ENCODE data around the gene GLB1L2.

DNA sequence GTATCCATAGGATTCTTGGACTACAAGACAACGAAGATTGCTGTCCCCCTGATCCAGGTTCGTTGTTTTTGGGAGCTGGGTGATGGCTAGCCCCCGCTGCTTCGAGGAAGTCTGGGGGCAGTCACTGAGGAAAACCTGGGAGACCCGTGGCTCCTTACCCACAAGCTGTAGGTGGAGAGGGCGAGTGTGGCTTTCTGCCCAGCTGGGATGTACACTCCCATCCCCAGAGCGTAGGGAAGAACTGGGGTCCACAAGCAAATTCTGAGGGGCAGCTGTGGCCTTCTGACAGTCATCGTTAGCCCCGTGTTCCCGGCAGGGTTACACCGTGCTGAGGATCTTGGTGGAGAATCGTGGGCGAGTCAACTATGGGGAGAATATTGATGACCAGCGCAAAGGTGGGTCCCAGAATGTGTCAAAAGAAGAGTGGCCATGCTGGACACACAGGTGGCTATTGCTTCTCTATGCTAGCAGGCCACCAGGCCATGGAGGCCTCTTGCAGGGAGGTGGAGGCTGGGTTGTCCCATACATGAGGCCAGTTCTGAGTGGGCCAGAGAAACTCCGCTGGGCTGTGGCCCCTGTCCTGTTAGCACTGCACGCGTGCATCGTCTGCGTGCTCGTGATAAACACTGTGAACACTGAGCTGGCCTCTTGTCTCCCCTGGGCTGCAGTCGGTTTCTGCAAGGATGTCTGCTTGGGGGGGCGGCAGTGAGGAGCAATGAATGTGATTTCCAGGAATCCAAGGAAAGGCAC lies 39.8 kb downstream of the GLB1L2 start:
- TF ChIP-seq FOXK2 (IDR thresholded peaks at IDR 0.05) (no peak), L3MBTL2 (conservative IDR thresholded peaks at IDR 0.05) (no peak), ZNF384 (IDR thresholded peaks at IDR 0.05) (no peak), FOXM1 (IDR thresholded peaks at IDR 0.05; ENCODE audit: borderline replicate concordance) (no peak), FOXA1 (IDR thresholded peaks at IDR 0.05) (no peak), SP1 (IDR thresholded peaks at IDR 0.05) (no peak), TARDBP (IDR thresholded peaks at IDR 0.05) (no peak)
